Nucleus accumbens (tissue), 56 donors: Measurements from ENCODE around the gene LRCH1.

ENCODE experiments used
- DNase-seq, 56 donors: peaks; one replicate each; lab custom pipeline; 2025; lab: John Stamatoyannopoulos, UW

The LRCH1 gene

GRCh38 chr13:46683676-46684260, 130.8 kb downstream of the LRCH1 start:
- no peak for DNase-seq

GRCh38 chr13:46684287-46685001, 131.5 kb downstream of the LRCH1 start:
- DNase-seq: no peak

- no peak for DNase-seq
Observed at GRCh38 chr13:46685006-46685730, 132.2 kb downstream of the LRCH1 start.

- DNase-seq: no peak
Observed at GRCh38 chr13:46686171-46686570, 133.2 kb downstream of the LRCH1 start.

- no peak for DNase-seq
Observed at GRCh38 chr13:46687810-46688209, 134.8 kb downstream of the LRCH1 start.

GRCh38 chr13:46688306-46688705, 135.3 kb downstream of the LRCH1 start:
- DNase-seq: no peak

GRCh38 chr13:46698014-46698413, 145.0 kb downstream of the LRCH1 start:
- DNase-seq: no peak

GRCh38 chr13:46698910-46699460, 146.0 kb downstream of the LRCH1 start:
- no peak for DNase-seq

- no peak for DNase-seq
Observed at GRCh38 chr13:46712524-46712923, 159.6 kb downstream of the LRCH1 start.

GRCh38 chr13:46715363-46715762, 162.4 kb downstream of the LRCH1 start:
- DNase-seq: no peak

- DNase-seq: no peak
Observed at GRCh38 chr13:46716821-46717220, 163.9 kb downstream of the LRCH1 start.

GRCh38 chr13:46717275-46717674, 164.3 kb downstream of the LRCH1 start:
- no peak for DNase-seq

GRCh38 chr13:46717856-46718255, 164.9 kb downstream of the LRCH1 start:
- no peak for DNase-seq

- DNase-seq: no peak
Observed at GRCh38 chr13:46720189-46720588, 167.2 kb downstream of the LRCH1 start.

- DNase-seq: peak in 19 of 56 donors; percentile 1 to 65 (median 12)
Observed at GRCh38 chr13:46721054-46721453, 168.1 kb downstream of the LRCH1 start.

GRCh38 chr13:46726347-46726746, 173.4 kb downstream of the LRCH1 start:
- DNase-seq: no peak

GRCh38 chr13:46728777-46729176, 175.8 kb downstream of the LRCH1 start:
- no peak for DNase-seq

GRCh38 chr13:46731535-46731934, 178.6 kb downstream of the LRCH1 start:
- no peak for DNase-seq

GRCh38 chr13:46735425-46735824, 182.5 kb downstream of the LRCH1 start:
- no peak for DNase-seq

- DNase-seq: no peak
Observed at GRCh38 chr13:46736541-46737310, 183.8 kb downstream of the LRCH1 start.

- DNase-seq: no peak
Observed at GRCh38 chr13:46738055-46738454, 185.1 kb downstream of the LRCH1 start.
